Kidney tubule cell (primary cell): ENCODE measurements around the gene TRIM71.
"Not testable (repeated sequence)": the region's sequence is repeated elsewhere in the genome, so short reads cannot be mapped to it uniquely, and the experiment has no call there.

ENCODE experiments used
- DNase-seq: peaks from one replicate; pipeline ENCODE4 v3.0.0-alpha.2; 2018; ENCODE audit warnings: low spot score

TRIM71 gene

DNA sequence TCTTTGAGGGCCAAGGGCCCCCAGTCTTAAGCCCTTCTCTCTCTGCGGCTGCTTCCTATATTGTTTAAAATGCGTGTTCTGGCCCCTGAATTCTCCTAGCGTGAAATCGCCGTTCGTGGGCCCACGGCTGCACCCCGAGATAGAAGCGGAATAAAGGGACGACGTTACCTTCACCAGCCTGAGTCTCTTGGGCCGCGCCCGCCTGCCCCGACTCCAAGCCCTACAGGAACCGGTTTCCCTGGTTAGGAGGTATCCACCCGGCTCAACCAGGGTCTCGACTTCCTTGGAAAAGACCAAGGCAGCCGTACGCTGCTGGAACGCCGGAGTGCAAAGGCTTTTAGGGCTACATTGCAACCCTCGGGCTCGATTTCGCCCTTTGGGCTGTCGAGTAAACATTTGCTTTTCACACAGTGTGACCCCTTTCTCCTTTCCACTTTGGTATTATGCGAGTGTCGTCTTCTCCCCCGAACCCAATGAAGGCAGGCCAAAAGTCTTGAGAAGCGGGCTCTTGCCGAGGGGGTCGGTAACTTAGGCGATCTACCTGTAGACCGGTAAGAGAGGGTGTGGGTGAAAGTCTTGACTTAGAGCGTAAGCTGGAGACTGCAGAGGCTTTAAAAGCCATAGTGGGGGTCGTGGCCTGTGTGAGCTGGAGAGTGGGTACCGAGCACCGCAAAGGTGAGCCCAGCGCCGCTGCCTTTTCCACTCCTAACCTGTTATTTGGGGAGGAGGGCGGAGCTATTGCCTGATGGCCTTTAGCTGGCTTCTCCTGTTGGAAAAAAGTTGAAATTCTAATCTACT, 2.0 kb downstream of the TRIM71 start:
- no peak for DNase-seq

DNA sequence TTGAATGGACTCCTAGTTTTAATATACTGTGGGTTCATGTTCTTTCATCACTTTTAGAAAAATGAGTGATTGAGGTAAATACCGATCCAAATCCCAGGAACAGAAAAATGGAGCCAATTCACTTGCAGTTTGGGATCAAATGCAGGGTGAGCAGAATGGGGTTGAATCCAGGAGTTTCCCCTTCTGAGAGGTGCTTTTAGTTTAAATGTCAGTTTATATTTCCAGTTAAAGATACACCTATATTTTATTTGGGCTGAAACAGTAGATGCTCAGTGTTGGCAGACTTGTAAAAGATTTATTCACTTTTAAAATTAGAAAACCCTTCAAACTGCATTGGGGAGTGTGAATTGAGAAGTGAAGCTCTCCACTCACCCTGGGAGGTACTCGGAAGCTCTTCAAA, 2.6 kb downstream of the TRIM71 start:
- DNase-seq: no peak

DNA sequence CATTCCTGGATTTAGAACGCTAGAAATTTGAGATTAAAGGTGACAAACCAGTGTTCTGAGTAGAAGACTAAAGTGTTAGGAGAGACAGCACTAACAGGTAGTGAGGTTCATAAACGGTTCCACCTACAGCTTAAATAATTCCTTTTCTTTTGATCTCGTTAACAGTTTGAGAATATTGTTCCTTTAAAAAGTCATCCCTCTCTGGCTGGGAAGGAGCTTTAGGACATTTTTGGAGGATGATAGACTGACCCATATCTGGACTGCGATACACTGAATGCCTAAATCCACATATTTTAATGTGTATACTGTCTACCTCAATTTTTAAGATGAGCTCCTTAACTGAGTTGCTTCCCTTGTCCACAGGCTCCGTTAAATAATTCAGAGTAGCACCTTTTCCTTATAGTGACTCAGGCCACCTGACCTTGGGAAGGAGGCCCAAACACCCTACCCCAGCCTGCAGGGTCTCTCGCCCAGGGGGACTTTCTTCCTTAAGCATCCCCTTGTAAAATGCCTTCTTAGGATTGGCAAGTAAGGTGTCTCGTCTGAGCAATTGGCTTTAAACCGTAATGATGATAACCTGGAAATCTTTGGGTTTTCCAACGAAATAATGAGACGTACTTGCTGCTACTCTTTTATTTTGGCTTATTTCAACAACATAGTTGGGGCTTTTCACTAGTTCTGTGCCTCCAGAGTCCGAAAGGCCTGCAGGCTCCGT, 3.3 kb downstream of the TRIM71 start:
- peak; percentile 28 for DNase-seq

DNA sequence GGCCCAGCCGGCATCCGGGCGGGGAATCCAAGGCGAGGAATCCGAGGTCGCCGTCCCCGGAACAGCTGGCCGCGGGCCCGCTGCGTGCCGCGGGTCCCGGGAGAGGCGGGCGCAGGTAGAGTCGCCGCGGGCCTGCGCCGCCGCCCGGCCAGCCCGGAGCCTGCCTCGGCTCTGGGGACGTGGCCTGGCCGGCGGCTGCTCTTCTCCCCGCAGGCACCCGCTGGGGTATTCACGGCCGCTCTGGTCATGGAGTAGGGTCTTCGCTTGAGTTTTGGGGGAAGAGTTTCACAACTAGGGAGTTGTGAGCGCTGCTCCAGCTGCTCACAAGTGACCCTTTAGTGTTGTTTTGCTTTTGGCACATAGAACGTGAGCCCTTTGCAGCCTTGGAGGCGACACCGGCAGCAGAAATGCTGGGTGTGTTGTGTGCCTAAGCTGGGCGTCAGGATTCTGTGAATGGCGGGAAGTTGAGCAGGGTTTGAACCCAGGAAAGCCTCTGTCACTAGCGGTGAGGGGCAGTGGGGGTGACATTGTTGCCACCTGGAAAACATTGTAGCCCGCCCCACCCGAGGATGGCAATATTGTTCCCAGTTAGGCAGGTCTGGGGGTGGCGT, 4.0 kb downstream of the TRIM71 start:
- no peak for DNase-seq

DNA sequence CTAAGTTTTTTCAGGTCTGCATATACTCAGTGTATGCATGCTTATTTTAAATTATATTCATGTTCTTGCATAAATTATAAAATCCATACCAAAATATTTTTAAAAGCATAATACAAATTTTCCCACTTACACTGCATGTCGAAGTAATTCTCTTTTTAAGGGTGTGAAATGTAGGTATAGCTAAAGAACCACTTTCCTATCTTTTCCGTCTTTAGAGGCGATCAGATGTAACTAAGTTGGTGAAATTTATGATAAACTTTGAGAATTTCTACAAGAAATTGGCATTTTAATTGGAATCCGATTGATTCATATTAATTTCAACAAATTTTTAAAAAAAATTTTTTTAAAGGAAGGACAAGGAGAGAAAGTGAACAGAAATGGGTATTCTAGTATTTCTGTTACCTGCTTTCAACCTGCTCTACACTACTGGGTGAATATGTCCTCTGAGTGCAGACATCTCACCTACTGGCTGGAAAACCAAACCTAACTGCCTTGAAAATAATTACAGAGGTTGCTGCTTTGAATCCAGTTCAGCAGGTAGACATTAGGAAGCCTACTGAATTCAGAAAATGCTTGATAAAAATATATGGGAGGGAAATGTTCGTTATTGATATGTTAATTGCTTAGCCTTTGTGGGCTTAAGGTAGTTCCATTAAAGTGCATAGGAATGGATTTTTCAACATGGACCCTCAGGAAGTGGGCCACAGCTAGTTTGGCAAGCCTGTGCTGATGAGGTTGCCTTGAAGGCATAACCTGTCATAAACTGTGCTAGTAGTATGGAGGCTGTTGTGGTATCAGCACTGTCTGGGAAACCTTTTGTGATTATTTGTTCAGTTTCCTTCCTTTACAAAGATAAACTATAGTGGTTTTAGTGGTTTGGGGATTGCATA, 5.1 kb downstream of the TRIM71 start:
- no peak for DNase-seq

DNA sequence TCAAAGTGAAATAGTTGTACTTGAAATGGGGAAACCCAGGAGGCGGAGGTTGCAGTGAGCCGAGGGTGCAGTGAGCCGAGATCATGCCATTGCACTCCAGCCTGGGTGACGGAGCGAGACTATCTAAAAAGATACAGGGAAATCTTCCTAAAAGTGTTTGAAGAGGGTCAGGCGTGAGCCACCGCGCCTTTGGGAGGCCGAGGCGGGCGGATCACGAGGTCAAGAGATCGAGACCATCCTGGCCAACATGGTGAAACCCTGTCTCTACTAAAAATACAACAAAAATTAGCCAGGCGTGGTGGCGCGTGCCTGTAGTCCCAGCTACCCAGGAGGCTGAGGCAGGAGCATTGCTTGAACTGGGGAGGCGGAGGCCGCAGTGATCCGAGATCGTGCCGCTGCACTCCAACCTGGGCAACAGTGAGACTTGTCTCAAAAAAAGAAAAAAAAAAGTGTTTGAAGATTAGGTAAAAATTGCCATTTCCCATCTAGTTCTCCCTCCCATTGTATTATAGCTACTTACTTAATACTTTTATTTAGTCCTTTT, 5.9 kb downstream of the TRIM71 start:
- not testable (repeated sequence) for DNase-seq

DNA sequence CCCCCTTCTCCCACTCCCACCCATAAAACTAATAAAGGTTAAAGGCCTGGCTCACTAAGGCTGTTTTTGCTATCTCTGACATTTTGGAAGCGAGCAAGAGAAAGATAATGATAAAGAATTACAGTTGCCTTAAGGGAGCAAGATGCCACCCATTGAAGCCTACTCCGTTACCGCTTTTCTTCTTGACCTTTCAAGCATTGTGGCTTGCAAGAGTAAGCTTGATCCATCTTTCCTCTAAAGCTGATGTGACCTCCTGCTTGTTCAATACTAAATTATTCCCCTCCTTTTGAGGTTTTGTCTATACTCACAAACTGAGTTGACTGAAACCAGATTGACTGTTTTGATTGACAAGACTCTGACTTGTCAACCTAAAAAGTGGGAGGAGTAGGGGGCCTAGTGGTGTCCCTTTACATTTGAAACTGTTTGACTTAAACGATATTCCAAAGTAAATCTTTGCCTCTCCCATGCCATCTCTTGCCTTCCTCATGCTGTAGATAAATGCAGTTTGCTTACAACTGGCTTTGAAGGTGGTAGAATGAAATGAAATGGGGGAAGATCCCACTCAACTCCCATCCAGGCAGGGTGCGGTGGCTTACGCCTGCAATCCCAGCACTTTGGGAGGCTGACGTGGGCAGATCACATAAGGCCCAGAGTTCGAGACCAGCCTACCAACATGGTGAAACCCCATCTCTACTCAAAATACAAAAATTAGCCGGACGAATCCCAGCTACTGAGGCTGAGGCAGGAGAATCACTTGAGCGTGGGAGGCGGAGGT, 8.0 kb downstream of the TRIM71 start:
- DNase-seq: no peak

DNA sequence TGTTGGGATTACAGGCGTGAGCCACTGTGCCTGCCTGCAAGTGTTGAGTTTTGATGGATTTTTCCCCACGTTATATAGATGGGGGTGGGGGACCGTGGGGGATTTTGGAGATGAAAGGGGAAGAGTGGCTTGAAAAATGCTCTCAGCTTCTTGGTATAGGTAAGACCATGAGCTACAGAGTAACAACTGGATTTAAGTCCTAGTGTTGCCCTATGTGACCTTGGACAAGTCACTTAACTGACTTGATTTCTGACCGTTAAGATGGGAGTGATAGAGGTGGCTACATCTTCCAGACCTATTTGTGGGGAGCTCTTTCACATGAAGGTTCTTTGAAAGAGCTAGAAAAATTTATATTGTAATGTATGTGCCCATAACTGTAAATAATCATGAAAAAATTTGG, 13.3 kb downstream of the TRIM71 start:
- no peak for DNase-seq

DNA sequence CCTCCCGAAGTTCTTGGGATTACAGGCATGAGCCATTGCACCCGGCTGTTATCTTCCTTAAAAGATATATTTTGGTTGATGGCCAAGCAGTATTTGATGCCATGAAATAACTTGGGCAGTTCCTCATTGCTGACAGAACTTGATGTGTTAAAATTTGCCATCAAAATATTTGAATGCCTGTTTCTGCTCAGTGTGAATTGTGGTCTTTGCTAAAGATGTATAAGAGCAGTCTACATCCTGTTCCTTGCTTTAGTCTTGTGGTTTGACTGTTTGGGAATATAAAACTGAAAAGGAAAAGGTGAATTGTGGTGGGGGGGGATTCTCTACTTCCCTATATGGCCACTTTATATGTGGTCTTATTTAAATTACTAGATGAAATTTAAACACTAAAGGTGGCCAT, 14.0 kb downstream of the TRIM71 start:
- DNase-seq: no peak

DNA sequence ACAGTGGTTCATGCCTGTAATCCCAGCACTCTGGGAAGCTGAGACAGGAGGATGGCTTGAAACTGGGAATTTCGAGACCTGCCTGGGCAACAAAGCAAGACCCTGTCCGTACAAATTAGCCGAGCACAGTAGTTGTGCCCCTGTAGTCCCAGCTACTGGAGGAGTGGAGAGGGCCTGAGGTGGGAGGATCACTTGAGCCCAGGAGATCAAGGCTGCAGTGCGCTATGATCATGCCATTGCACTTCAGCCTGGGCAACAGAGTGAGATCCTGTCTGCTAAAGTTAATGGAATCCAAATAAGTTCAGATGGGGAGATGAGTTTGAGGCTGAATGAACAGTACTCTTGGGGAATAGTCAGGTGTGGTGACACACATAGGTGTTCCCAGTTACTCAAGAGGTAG, 14.4 kb downstream of the TRIM71 start:
- DNase-seq: no peak

DNA sequence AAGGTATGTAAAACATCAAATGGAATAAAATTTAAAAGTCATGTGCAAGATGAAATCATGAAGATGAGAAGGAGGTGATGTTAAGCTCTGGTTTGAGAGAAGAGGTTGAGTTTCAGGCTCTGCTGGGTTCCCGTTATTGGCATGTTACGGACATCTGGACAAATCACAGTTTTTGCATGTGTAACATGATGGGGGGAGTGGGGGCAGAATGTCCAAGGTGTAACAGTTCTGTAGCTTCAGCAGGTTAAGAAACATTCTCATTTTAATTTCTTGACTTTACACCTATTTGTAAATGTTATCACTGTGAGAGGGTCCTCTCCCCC, 17.2 kb downstream of the TRIM71 start:
- DNase-seq: no peak

DNA sequence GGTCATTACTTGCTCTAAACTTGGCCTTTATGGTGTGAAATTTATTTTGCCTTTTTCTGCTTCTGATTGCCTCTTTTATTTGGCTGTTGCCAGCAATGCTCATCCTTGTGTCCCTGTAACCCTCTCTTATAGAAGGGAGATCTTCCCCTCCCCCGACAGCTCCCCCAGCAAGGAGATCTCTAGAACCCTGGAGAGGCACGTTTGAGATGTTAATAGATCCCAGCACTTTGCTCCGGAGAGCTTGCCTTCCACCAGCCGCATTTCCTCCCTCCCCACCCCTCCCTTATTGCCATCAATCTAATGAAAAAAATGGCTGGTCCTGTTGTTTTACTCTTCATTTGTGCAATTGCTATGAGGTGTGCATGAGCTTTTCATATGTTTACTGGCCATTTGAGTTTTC, 18.2 kb downstream of the TRIM71 start:
- DNase-seq: no peak

DNA sequence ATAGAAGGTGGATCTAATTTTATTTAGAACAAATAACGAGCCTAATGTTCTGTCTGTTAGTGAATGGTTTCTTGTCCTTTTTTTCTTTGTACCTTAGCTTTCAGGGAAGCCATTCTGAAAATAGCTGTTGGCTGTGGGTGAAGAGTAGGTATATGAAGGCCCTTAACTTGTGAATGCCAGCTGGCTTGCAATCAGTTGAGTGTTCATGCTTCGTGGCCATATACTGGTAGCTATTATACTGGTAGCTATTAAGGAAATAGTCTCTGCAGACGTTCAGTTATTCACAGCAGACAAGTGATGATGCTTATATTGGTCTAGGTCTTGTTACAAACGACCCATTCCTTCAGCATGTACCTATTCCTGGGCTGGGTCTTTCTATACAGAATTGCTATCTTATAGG, 18.8 kb downstream of the TRIM71 start:
- DNase-seq: no peak

DNA sequence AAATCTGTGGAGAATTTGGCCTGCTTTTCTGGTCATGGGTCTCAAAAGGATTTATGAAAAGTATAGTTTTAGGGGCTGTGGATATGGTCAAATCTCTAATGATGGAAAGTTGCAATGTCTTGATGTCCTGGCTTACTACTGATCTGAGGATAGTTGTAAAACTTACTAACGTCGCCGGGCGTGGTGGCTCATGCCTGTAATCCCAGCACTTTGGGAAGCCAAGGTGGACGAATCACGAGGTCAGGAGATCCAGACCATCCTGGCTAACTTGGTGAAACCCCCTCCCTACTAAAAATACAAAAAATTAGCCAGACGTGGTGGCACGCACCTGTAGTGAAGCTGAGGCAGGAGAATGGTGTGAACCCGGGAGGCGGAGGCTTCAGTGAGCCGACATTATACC, 19.6 kb downstream of the TRIM71 start:
- DNase-seq: no peak

DNA sequence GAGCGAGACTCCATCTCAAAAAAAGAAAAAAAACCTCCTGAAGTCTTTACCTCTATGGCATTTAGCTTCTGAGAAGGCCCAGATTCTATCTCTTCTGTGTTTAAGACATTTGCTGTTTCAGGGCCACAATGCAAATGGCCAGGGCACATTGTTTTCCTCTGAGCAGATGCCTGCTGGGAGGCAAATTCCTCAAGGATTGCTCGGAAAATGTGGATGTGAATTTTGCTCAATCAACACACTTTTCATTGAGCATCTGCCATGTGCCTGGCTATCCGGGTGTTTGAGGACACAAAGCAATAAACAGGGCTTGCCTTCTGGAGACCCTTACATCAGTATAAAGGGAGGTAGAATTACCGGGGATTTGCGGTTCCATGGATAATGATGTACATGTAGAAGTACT, 20.0 kb downstream of the TRIM71 start:
- DNase-seq: peak; percentile 28

DNA sequence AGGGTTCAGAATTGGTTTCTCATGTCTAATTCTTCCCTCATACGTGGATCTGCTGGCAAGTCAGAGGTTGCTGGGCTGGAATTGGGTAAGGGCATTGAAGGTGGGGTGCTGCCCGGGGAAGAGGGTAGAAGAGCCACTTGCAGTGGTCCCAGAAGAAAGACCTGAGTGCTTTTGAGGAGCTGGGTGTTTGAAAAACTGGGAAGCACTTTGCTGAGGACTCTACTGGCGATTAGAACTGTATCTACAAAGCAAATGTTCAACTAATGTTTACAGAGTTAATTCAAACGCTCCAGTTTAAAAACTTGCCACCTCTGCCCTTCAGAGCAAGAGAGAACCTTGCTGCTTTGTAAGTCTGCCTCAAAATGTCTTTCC, 21.9 kb downstream of the TRIM71 start:
- DNase-seq: no peak

DNA sequence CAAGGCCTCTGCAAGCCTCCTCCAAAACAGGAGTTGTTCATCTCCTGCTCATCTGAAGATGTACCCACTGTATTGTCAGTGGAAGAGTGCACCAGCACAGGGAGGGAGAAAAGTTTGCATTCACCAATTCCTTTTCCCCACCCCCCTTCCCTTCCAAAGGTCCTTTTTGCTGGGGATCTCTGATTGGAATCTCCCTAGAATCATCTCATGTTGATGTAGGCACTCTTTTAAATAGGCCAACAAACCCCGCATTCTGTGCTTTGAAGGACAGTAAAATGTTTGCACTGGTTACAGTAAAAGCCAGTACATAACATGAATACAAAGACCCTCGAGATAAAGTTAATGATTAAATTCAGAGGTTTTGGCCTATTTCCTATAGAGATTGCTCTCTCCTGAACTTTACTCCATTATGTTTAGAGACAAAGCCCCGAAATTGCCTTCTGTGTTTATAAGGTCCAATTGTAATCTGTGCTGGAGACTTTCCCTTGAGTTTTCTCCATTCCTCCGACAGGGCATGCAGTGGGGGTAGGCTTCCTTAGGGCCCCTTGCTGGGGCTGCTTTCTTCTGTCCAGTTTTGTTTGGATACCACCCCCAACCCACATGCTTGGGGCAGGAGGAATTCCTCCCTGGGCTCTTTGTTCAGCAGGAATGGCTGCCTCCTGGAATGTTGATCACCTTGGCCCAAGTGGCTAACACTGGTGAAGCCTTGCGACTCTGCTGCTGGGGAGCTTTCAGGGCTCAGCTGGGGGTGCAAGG, 22.5 kb downstream of the TRIM71 start:
- no peak for DNase-seq

DNA sequence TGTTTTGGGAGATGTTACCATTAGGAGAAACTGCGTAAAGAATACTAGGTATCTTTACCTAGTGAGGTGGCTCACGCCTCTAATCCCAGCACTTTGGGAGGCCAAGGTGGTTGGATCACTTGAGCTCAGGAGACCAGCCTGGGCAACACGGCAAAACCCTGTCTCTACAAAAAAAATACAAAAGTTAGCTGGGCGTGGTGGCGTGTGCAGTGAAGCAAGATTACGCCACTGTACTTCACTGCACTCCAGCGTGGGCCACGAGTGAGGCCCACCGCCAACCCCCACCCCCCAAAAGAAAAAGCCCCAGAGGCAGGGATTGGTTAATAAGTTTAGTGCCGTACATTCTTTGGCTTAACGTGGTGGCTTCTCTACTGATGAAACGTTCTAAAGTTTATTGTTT, 23.5 kb downstream of the TRIM71 start:
- no peak for DNase-seq

DNA sequence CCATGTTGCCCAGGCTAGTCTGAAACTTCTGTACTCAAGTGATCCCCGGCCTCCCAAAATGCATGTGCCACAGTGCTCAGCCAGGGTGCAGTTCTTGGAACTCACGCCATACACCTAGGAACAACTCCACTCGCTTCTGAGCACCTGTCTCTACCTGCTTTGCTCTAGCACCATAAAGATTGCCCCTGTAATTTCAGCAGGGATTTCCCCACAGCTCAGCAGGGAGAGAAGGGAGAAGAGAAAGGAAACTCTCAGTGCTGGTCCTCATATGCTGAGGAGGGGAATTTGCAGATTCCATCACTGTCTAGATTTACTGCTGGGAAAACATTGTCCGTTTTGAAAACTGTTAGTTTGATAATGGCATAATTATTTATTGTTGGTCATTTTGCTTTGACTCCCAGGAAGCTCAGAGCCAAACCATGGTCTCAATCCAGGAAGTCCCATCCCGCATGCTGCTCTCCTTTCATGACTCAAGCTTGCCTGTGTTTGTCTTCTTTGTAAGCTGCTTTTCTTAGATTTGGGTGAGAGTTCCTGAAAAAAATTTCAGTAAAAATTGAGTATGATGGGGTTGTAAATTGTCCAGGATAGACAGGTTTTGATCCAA, 24.2 kb downstream of the TRIM71 start:
- peak; percentile 64 for DNase-seq

DNA sequence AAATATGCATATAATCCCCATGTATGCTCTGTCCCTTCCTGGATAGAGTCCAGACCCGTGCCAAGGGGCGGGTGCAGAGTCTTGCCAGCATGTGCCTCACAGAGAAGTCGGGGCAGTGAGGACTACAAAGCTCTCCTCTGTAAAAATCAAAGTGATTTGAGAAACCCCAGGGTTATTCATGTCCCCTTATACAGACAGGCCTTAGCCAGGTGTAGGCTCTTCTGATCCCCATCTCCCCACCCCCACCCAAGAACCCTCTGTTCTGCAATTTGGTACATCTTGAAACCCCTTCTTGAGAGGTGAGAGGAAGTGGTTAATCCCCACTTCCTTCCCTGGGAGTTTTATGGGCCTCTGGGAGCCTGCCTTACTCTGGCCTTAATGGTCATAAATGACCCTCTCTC, 24.7 kb downstream of the TRIM71 start:
- DNase-seq: no peak
